HG03135 (cell line): ENCODE results near the gene AAGAB.

Experiments used
- ATAC-seq: cut with Tn5 transposase; IDR thresholded peaks from one replicate; pipeline ENCODE4 v1.9.1; 2021; ENCODE audit warnings: mild to moderate bottlenecking, moderate library complexity; ENCODE audit not compliant: unreplicated experiment

The AAGAB gene

DNA sequence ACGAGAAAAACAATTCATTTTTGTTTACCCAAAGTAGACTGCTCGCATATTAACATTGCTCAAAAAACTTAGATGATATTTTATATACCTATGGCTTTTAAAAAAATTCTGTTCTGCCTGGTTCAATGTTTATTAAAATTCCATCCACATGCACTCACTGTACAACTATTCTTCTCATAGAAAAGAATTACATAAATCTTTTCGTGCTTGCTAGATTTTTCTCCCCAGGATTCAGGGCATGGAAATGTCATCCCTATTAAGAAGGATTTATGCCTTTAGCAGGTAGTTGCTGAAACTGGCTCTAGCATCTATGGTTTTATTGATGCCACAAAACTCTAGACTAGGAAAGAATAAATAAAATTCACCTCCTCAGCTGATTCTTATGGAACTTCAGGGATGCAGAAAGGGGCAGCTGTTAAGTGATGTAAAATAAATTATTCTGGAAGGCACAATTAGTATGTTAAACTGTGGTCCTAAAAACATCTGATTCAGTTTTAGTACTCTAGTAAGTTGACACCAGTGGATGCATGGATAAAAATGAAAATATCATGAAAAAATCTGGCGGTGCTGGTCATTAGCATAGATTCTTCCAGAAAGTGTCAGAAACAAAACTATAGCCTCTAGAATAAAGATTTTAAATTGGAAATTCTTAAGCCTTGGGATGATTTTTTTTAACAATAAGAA, 41.6 kb downstream of the AAGAB start:
- no peak for ATAC-seq

DNA sequence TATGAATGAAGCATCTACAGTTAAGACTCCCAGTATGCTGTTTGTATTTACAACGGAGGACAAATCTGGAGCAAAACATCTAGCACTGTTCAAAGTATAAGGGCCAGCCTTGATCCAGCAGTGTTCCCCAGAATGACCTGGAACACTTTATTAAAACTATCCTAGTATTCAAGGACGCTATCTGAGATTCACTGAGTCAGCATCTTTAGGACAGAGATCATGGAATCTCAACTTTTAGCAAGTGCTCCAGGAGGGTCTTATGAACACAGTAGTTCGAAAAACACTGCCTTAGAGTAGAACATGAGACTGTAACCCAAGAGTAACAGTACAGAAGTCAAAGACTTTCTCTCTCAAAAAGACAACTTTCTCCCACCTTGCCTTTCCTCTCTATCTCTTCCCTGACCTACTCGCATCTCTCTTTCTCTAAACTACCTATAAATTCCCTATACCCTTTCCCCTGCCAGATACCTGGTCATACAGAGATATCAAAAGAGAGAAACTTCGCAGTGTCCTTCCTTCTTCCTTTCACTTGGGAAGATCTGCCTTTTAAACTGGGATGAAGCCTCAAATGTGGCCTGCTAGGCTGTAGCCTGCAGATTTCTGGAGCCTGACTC, 43.8 kb downstream of the AAGAB start:
- no peak for ATAC-seq

DNA sequence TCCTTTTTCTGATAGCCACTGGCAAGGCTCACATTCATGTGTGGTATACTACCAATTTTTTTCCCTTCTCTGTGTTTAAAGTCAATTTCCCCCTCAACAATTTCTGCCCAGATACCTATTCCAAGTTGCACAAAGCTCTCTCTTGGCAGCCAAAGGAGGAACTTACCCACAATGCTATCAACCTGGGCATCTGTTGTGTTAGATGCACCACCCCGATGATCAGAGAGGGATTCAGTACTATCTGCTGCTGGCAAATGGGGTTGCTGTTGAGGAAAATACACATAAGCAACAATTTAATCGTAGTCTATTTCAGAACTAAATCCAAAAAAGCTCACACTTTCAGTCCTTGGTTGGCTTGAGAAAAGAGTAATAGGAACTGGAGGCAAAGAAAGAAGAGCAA, 46.1 kb downstream of the AAGAB start:
- no peak for ATAC-seq

DNA sequence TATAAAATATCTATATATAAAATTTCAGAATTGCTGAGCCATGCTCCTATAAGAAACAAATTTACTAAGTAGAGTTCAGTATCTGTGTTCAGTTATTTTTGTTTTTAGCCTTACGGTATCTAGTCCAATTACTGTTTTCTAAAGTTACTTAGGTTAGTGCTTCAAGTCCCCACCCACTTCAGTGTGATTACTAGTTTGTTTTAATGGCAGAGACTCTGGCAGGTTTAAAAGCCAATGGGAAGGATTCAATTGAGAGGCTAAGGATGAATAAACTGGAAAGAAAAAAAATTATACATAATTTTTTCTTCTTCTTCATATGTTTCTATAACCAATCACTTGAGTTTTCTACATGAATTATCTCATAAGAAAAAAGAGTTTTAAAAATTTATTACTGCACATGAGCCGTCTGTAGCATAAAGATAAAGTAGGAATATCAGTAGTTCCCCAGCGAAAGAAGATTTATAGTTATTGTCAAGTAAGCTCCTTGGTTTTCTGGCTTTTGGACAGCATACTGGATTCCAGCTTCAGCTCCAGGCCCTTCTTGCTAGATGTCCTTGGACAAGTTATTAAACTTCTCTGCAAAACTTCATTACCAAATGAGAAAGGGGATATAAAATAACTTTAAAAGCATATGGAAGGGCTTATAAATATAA, 46.8 kb downstream of the AAGAB start:
- no peak for ATAC-seq

DNA sequence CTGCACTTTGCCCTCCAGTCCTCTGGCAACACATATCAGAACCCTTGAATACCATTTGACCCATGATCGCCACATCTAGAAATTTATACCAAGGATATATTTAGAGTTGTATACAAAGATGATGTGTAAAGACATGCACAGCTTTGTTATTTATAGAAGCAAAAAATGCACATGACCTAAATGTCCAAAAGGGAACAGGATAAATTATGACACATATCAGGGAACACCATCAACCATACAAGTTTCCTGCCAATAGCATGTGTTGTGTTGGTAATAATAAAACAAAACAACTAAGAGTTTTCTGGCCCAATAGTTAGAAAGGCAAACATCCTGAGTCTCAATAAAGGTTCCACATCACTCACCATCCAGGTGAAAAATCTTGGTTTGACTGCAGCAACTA, 51.5 kb downstream of the AAGAB start:
- ATAC-seq = no peak

DNA sequence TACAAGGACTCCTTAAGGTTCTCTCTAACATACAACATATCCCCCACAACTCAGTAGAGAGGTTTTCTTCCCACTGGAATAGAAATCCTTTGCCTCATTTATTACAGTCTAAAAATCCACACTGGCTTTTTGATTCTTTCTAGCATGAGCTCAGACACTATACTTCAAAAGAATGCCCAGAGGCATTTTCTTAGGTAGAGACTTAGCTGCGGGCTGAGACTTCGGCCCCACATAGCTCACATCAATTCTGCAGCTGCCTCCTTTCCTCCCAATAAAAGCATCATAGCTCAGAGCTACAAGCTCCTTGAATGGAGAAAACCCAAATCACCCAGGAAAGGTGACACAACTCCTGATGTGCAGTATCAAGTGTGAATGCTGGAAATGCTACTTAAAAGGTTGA, 52.4 kb downstream of the AAGAB start:
- no peak for ATAC-seq

- ATAC-seq = no peak
Observed at GRCh38 chr15:67201136-67201535, 53.3 kb downstream of the AAGAB start.

DNA sequence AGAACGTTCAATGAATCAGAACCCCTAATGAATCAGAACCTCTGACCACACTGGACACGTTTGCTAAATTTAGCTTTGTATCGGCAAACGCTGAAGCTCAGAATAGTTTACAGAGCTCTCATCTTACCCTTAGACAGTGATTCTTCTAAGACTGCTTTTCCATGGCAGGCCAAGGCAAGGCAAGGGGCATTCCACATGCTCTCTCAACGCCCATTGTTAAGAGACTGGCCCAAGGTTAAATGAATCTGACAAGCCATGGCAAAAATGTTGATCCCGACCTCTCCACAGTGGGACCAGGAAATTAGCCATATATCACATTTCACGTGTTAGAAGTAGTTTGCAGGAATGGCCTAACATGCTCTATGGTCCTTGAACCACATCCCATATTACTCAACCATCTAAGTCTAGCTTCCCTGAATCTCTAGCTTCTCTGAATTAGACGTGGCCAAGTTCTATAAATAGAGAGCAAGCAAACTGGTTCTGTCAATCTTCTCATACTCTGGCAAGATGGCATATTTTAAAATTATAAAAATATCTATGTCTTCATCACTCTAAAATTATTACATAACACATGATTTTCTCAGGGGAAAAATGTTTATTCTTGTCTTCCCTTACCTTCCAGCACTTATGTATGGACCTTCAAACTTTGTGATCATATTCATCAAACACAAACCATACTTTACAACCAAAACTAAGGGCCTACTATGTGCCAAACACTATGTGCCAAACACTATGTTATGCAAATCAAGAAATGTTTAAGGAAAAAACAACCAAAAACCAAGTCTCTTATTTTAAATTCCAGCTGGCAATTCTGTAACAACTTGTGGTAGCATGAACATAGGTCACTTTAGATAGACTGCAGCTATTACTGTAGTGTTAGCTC, 54.3 kb downstream of the AAGAB start:
- no peak for ATAC-seq

DNA sequence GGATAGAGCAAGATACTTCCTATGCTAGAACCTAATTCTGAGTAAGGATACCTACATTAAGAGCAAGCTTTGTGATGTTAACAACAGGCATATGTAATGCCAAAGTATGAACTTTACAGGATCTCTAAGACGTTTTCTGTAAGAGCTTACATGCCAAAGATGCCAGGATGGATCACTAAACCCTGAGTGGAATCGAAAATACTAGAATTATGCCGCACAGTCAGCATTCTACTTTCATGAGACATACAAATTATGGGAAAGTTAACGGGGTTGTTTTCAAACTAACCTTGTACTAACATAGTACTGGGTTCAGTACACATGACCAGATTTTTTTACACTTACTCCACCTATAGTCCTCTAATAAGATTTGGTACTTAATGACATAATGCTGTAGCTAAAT, 55.1 kb downstream of the AAGAB start:
- no peak for ATAC-seq

DNA sequence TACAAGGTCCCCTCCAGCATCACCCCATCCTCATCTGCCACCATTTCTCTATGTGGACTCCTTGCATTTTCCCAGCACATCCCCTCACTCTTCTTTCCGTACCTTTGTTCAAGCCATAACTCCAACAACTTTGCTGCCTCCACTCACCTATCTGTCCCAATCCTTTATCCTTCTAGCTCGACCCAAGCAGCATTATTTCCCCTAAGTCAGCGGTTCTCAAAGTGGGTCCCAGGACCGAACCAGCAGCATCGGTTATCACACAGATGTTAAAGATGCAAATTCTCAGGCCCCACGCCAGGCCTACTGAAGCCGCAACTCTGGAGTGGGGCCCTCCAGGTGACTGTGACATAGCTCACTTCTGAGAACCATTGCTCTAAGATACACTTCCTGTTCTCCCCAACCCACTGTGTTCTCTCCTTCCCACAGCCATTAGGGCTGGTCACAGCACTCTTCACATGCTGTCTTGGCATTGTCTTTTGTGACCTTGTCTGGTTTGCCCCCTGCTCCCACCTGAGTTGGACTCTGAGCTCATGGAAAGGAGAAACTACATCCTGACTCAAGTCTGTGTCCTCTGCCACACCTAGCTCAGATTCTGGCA, 56.2 kb downstream of the AAGAB start:
- no peak for ATAC-seq

DNA sequence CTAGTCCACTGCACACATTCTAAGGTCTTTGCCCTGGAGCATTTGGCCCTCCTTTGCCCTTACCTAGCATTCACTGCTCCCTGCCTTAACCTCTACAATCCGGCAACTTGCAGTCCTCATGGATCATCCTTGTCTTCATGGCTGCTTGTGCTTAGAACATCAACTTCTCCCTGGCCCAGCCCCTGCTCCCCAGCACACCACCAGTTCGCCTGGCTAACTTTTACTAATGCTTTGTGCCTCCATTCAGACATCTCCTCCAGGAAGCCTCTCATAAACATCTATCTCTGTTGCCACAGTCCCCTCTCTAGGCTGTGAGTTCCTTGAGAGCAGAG, 57.1 kb downstream of the AAGAB start:
- ATAC-seq = no peak

DNA sequence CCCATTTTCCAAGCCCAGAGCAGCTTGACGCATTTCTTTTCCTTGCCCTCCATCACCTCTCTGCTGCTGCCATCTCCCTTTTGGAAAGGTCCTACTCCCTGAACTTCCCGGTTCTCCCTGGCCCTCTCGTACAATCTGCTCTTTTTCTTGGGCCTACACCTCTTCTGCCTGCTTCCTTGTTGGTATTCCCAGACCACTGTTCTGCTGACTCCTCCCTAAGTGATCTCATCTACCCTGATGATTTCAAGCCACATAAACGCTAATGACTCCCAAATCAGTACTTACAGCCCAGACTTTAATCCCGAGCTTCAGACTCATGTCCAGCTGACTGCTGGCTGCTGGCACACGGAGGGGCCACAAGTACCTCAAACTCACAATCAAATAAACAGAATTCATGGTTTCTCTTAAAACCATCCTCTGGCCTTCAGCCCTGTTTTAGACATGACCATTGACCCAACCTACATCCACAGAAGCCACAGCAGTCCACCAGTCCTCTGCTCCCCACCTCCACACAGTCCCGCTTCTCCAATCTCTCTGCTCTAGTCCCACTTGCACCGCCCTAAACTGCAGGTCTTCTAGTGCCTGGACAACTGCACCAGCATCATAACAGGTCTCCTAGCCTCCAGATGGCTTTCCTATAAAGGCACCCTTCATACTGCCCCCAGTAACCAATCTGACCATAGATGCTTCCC, 57.6 kb downstream of the AAGAB start:
- ATAC-seq = no peak

GRCh38 chr15:67196222-67196621, 58.2 kb downstream of the AAGAB start:
- ATAC-seq = no peak

- ATAC-seq = no peak
Observed at GRCh38 chr15:67195305-67195704, 59.2 kb downstream of the AAGAB start.

GRCh38 chr15:67194171-67195114, 60.0 kb downstream of the AAGAB start:
- ATAC-seq = no peak

- no peak for ATAC-seq
Observed at GRCh38 chr15:67193223-67193990, 61.1 kb downstream of the AAGAB start.

DNA sequence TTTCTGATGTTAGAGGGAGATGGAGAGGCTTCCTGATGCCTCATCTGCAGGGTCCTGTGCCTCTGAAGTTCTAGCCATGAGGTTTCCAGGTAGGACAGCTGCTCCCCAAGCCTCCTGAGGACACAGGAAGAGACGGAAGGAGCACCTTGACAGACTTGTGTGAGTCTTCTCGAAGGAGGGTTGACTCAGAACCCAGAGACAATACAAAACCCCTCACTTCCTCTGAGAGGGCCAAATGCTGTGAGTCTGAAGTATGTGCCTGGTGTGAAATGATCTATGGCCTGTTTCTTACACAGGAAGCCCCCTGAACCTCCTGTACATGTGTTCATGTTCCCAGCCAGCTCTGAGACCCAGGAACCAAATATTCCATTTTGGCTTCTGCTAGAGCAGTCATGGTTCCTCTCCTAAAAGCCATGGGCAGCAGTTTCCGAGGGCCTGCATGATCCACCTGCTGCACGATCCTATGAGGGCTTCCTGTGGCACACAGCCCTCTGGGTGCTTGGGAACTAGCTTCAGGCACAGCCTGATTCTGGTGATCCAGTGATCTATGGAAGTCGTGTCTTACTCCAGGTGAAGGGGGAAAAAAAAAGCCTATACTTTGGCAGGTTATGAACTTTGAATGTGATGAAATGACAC, 62.2 kb downstream of the AAGAB start:
- no peak for ATAC-seq

GRCh38 chr15:67190813-67191212, 63.6 kb downstream of the AAGAB start:
- no peak for ATAC-seq
